Measurements from ENCODE around the gene SPAG16. TPM values are rescaled to one million over a fixed set of nuclear protein-coding genes. Genes with fewer than 3 reads are reported as not detected.
"Not testable (repeated sequence)": the region's sequence is repeated elsewhere in the genome, so short reads cannot be mapped to it uniquely, and the experiment has no call there.

Gene SPAG16
- total RNA-seq, 2 donors from 2014 or later = 27.1 to 29.2 TPM

GRCh38 chr2:213682276-213682675 is 398.0 kb downstream of the SPAG16 start:
- 87% methylated on average over 2 of the region's 2 CpGs for WGBS
- no peaks in the 10 kb centered on the region for H3K9me3 ChIP-seq
- DNase-seq (ENCODE audit: low spot score) = no peak
- TF ChIP-seq POLR2A (IDR thresholded peaks at IDR 0.05) = no peak
- no peak for TF ChIP-seq POLR2AphosphoS5 (IDR thresholded peaks at IDR 0.05)
- no peak for TF ChIP-seq CTCF (IDR thresholded peaks at IDR 0.05)
- H3K27me3 ChIP-seq (replicated peaks; ENCODE audit: insufficient read depth) = no peaks in the 10 kb centered on the region
- intact Hi-C loops (cut with DNase I) = no loop called here
- no peak overlapping the region for H3K27ac ChIP-seq
- H3K36me3 ChIP-seq = no peaks in the 10 kb centered on the region
- no peaks in the 10 kb centered on the region for H3K4me1 ChIP-seq (replicated peaks)
- H3K4me3 ChIP-seq = no peak overlapping the region

- TF ChIP-seq POLR2A (IDR thresholded peaks at IDR 0.05) (no peak), POLR2AphosphoS5 (IDR thresholded peaks at IDR 0.05) (no peak), CTCF (IDR thresholded peaks at IDR 0.05) (no peak)
Measured at GRCh38 chr2:213688133-213688532, 403.9 kb downstream of the SPAG16 start.

GRCh38 chr2:213688825-213689224 is 404.6 kb downstream of the SPAG16 start:
- H3K27me3 ChIP-seq (replicated peaks; ENCODE audit: insufficient read depth); H3K36me3 ChIP-seq; intact Hi-C loops (cut with DNase I); DNase-seq (ENCODE audit: low spot score); H3K4me3 ChIP-seq; H3K27ac ChIP-seq; H3K9me3 ChIP-seq; H3K4me1 ChIP-seq (replicated peaks): not testable (repeated sequence)
- WGBS = 84% methylated on average over 3 of the region's 3 CpGs

More at GRCh38 chr2:213688133-213688532, 403.9 kb downstream of the SPAG16 start:
- intact Hi-C loops (cut with DNase I) = no loop called here
- Histone ChIP-seq H3K4me1 (replicated peaks) (no peaks in the 10 kb centered on the region), H3K27me3 (replicated peaks; ENCODE audit: insufficient read depth) (no peaks in the 10 kb centered on the region), H3K9me3 (no peaks in the 10 kb centered on the region), H3K36me3 (no peaks in the 10 kb centered on the region), H3K4me3 (no peak overlapping the region), H3K27ac (no peak overlapping the region)
- no peak for DNase-seq (ENCODE audit: low spot score)

- Histone ChIP-seq H3K9me3 (no peaks in the 10 kb centered on the region), H3K4me1 (replicated peaks) (no peaks in the 10 kb centered on the region), H3K27me3 (replicated peaks; ENCODE audit: insufficient read depth) (no peaks in the 10 kb centered on the region), H3K36me3 (no peaks in the 10 kb centered on the region), H3K4me3 (no peak overlapping the region), H3K27ac (no peak overlapping the region)
- TF ChIP-seq CTCF (IDR thresholded peaks at IDR 0.05) = no peak
- no peak for TF ChIP-seq POLR2A (IDR thresholded peaks at IDR 0.05)
- no peak for TF ChIP-seq POLR2AphosphoS5 (IDR thresholded peaks at IDR 0.05)
- WGBS = 31% methylated on average over 1 of the region's 1 CpG
- DNase-seq (ENCODE audit: low spot score) = no peak
- intact Hi-C loops (cut with DNase I) = no loop called here
Measured at GRCh38 chr2:213689585-213689984, 405.3 kb downstream of the SPAG16 start.

GRCh38 chr2:213691351-213691750 is 407.1 kb downstream of the SPAG16 start:
- DNase-seq (ENCODE audit: low spot score) = no peak
- no peak overlapping the region for H3K27ac ChIP-seq
- no peaks in the 10 kb centered on the region for H3K36me3 ChIP-seq
- no peak overlapping the region for H3K4me3 ChIP-seq
- no peak for TF ChIP-seq POLR2AphosphoS5 (IDR thresholded peaks at IDR 0.05)
- no peak for TF ChIP-seq POLR2A (IDR thresholded peaks at IDR 0.05)
- TF ChIP-seq CTCF (IDR thresholded peaks at IDR 0.05) = no peak
- no peaks in the 10 kb centered on the region for H3K9me3 ChIP-seq
- no peaks in the 10 kb centered on the region for H3K4me1 ChIP-seq (replicated peaks)
- H3K27me3 ChIP-seq (replicated peaks; ENCODE audit: insufficient read depth) = no peaks in the 10 kb centered on the region
- intact Hi-C loops (cut with DNase I) = no loop called here

Measured in prostate gland (tissue), 2 donors.